ENCODE data around the gene NRSN1. TPM values are rescaled to one million over a fixed set of nuclear protein-coding genes. Genes with fewer than 3 reads are reported as not detected.

The NRSN1 gene
- total RNA-seq, 5 donors from 2014 or later (not counting 1 experiment from before 2014, with no cell fraction given), result not detected

DNA sequence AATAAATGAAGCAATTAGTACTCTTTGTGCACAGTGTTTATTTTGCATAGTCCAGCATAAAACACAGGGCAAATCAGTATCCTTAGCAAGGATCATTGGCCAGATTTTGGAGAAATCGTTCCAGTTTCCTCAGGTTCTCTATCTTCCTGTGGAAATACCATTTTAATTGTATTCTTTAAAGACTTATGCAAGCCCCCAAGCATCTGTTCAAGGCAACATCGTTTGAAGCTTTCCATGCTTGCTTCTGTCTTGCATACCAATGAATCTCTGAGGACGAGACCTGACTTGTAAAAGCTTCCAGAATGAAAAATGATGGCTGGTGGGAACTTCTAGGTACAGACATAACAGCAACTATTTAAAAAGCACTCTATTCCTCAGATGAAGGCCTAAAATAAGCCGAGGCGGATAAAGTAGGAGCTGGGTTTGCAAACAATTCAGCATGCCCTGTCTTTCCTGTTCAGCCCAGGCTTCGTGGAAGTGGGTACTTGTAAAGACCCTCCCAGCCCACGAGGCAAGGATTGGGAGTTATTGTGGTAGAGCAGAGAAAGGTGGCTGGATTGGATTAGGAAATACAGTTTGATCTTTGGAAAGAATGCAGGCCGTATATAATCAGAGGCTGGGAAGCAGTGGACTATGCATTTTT lies 21.6 kb downstream of the NRSN1 start:
- 83% methylated on average over 2 of the region's 8 CpGs for WGBS (ENCODE audit: insufficient coverage)
- Histone ChIP-seq H3K27me3 (replicated peaks in 1 of 2; ENCODE audit: control insufficient read depth in 2 of 2, extremely low read depth in 1 of 2, insufficient read depth in 2 of 2, low read length in 1 of 2) (no peaks in the 10 kb centered on the region), H3K9me3 (no peaks in the 10 kb centered on the region), H3K27ac (ENCODE audit: low read length) (no peak overlapping the region), H3K4me1 (ENCODE audit: control insufficient read depth in 1 of 2, extremely low read depth in 1 of 2, insufficient read depth in 2 of 2, low read length in 2 of 2) (no peaks in the 10 kb centered on the region), H3K36me3 (ENCODE audit: control insufficient read depth in 2 of 2, extremely low read depth in 1 of 2, insufficient read depth in 1 of 2, low read length in 1 of 2) (no peaks in the 10 kb centered on the region), H3K4me3 (ENCODE audit: control insufficient read depth in 1 of 2, extremely low read depth in 1 of 2, low read length in 1 of 2) (no peak overlapping the region)
- Mint-ChIP-seq H3K36me3 (no peaks in the 10 kb centered on the region), H3K27ac (no peak overlapping the region), H3K27me3 (peaks cover 6 to 12% of the 10 kb centered on the region in 2 donors), H3K4me1 (no peaks in the 10 kb centered on the region), H3K9me3 (peaks cover 0 to 4% (median 0%) of the 10 kb centered on the region in 3 donors), H3K4me3 (no peak overlapping the region)
- ChIA-PET CTCF (no interaction called here), POLR2A (no interaction called here)
- ATAC-seq (replicated peaks in 1 of 4), result no peak
- no peak for DNase-seq

DNA sequence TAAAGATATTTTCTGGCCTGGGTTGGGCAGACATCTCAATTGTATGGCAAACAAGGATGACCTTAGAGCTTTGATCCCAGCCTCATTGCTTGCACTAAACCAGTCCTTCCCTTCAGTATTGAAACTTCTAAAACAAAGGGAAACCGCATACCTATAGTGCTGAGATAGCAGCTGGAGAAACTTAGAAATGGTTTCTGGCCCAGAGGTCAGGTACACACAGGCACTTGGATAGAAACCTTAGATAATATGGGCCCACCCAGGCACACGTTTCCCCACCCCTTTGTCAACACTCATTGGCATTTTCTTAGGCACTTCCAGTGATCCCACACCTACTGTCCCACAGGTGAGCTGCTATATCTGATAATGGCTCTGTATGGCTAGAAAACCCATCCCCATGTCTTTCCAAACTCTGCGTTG lies 22.1 kb downstream of the NRSN1 start:
- no peaks in the 10 kb centered on the region for H3K9me3 ChIP-seq
- no peaks in the 10 kb centered on the region for H3K36me3 Mint-ChIP-seq
- H3K27ac ChIP-seq (ENCODE audit: low read length), result no peak overlapping the region
- H3K27ac Mint-ChIP-seq, result no peak overlapping the region
- no peaks in the 10 kb centered on the region for H3K36me3 ChIP-seq (ENCODE audit: control insufficient read depth in 2 of 2, extremely low read depth in 1 of 2, insufficient read depth in 1 of 2, low read length in 1 of 2)
- DNase-seq (no peak), ATAC-seq (replicated peaks in 1 of 4) (no peak)
- H3K9me3 Mint-ChIP-seq, result peaks cover 0 to 4% (median 0%) of the 10 kb centered on the region in 3 donors
- no peaks in the 10 kb centered on the region for H3K4me1 ChIP-seq (ENCODE audit: control insufficient read depth in 1 of 2, extremely low read depth in 1 of 2, insufficient read depth in 2 of 2, low read length in 2 of 2)
- no peak overlapping the region for H3K4me3 ChIP-seq (ENCODE audit: control insufficient read depth in 1 of 2, extremely low read depth in 1 of 2, low read length in 1 of 2)
- peaks cover 6 to 12% of the 10 kb centered on the region in 2 donors for H3K27me3 Mint-ChIP-seq
- WGBS (ENCODE audit: insufficient coverage), result 20% methylated on average over 1 of the region's 3 CpGs
- no peaks in the 10 kb centered on the region for H3K27me3 ChIP-seq (replicated peaks in 1 of 2; ENCODE audit: control insufficient read depth in 2 of 2, extremely low read depth in 1 of 2, insufficient read depth in 2 of 2, low read length in 1 of 2)
- ChIA-PET POLR2A (no interaction called here), CTCF (no interaction called here)
- H3K4me1 Mint-ChIP-seq, result no peaks in the 10 kb centered on the region
- H3K4me3 Mint-ChIP-seq, result no peak overlapping the region

DNA sequence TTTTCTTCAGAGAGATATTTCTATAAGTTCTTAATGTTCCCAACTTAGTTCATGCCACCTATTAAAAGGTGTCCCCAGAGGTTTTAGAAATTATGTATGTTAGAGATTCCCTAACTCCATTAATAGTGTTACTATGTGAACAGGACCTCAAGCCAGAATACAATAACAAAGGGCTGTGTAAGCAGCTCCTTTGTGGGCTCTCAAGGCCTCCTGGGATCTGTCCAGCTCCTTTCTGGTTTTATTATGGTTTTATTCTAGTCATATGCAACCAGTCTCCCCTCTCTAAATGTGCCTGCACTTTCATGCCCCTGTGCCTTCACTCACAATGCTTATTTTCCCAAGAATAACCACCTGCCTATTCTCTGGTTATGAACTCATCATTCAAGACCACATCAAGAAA lies 22.7 kb downstream of the NRSN1 start:
- no peak for ATAC-seq (replicated peaks in 1 of 4)
- ChIA-PET POLR2A (no interaction called here), CTCF (no interaction called here)
- H3K4me3 Mint-ChIP-seq, result no peak overlapping the region
- no peak for DNase-seq
- H3K9me3 Mint-ChIP-seq, result peaks cover 0 to 4% (median 0%) of the 10 kb centered on the region in 3 donors
- Histone ChIP-seq H3K27me3 (replicated peaks in 1 of 2; ENCODE audit: control insufficient read depth in 2 of 2, extremely low read depth in 1 of 2, insufficient read depth in 2 of 2, low read length in 1 of 2) (no peaks in the 10 kb centered on the region), H3K9me3 (no peaks in the 10 kb centered on the region), H3K4me1 (ENCODE audit: control insufficient read depth in 1 of 2, extremely low read depth in 1 of 2, insufficient read depth in 2 of 2, low read length in 2 of 2) (no peaks in the 10 kb centered on the region), H3K36me3 (ENCODE audit: control insufficient read depth in 2 of 2, extremely low read depth in 1 of 2, insufficient read depth in 1 of 2, low read length in 1 of 2) (no peaks in the 10 kb centered on the region), H3K4me3 (ENCODE audit: control insufficient read depth in 1 of 2, extremely low read depth in 1 of 2, low read length in 1 of 2) (no peak overlapping the region), H3K27ac (ENCODE audit: low read length) (no peak overlapping the region)
- H3K36me3 Mint-ChIP-seq, result no peaks in the 10 kb centered on the region
- H3K4me1 Mint-ChIP-seq, result no peaks in the 10 kb centered on the region
- H3K27me3 Mint-ChIP-seq, result peaks cover 6 to 12% of the 10 kb centered on the region in 2 donors
- no peak overlapping the region for H3K27ac Mint-ChIP-seq

- no peaks in the 10 kb centered on the region for H3K9me3 ChIP-seq
- H3K4me3 ChIP-seq (ENCODE audit: control insufficient read depth in 1 of 2, extremely low read depth in 1 of 2, low read length in 1 of 2), result no peak overlapping the region
- H3K36me3 ChIP-seq (ENCODE audit: control insufficient read depth in 2 of 2, extremely low read depth in 1 of 2, insufficient read depth in 1 of 2, low read length in 1 of 2), result no peaks in the 10 kb centered on the region
- no peaks in the 10 kb centered on the region for H3K27me3 ChIP-seq (replicated peaks in 1 of 2; ENCODE audit: control insufficient read depth in 2 of 2, extremely low read depth in 1 of 2, insufficient read depth in 2 of 2, low read length in 1 of 2)
- H3K27me3 Mint-ChIP-seq, result peaks cover 6 to 12% of the 10 kb centered on the region in 2 donors
- CTCF ChIA-PET, result no interaction called here
- peaks cover 0 to 4% (median 0%) of the 10 kb centered on the region in 3 donors for H3K9me3 Mint-ChIP-seq
- no peak overlapping the region for H3K27ac ChIP-seq (ENCODE audit: low read length)
- H3K4me3 Mint-ChIP-seq, result no peak overlapping the region
- H3K36me3 Mint-ChIP-seq, result no peaks in the 10 kb centered on the region
- H3K4me1 ChIP-seq (ENCODE audit: control insufficient read depth in 1 of 2, extremely low read depth in 1 of 2, insufficient read depth in 2 of 2, low read length in 2 of 2), result no peaks in the 10 kb centered on the region
- ATAC-seq (replicated peaks in 1 of 4) (no peak), DNase-seq (no peak)
- H3K4me1 Mint-ChIP-seq, result no peaks in the 10 kb centered on the region
- POLR2A ChIA-PET, result no interaction called here
- no peak overlapping the region for H3K27ac Mint-ChIP-seq
Observed at GRCh38 chr6:24149296-24149695, 23.3 kb downstream of the NRSN1 start.

GRCh38 chr6:24149836-24150235 lies 23.8 kb downstream of the NRSN1 start:
- Mint-ChIP-seq H3K36me3 (no peaks in the 10 kb centered on the region), H3K27me3 (peaks cover 6 to 12% of the 10 kb centered on the region in 2 donors), H3K27ac (no peak overlapping the region), H3K4me3 (no peak overlapping the region), H3K4me1 (no peaks in the 10 kb centered on the region), H3K9me3 (peaks cover 0 to 4% (median 0%) of the 10 kb centered on the region in 3 donors)
- ChIA-PET CTCF (no interaction called here), POLR2A (interaction anchor here in 1 of 2 donors (0.6 kb wide), 1 partner anchor 84 kb away, joined by 3 read pairs; no protein-coding TSS in a partner anchor)
- H3K36me3 ChIP-seq (ENCODE audit: control insufficient read depth in 2 of 2, extremely low read depth in 1 of 2, insufficient read depth in 1 of 2, low read length in 1 of 2), result no peaks in the 10 kb centered on the region
- no peaks in the 10 kb centered on the region for H3K4me1 ChIP-seq (ENCODE audit: control insufficient read depth in 1 of 2, extremely low read depth in 1 of 2, insufficient read depth in 2 of 2, low read length in 2 of 2)
- H3K27ac ChIP-seq (ENCODE audit: low read length), result no peak overlapping the region
- no peaks in the 10 kb centered on the region for H3K27me3 ChIP-seq (replicated peaks in 1 of 2; ENCODE audit: control insufficient read depth in 2 of 2, extremely low read depth in 1 of 2, insufficient read depth in 2 of 2, low read length in 1 of 2)
- no peak for ATAC-seq (replicated peaks in 1 of 4)
- no peak for DNase-seq
- no peaks in the 10 kb centered on the region for H3K9me3 ChIP-seq
- H3K4me3 ChIP-seq (ENCODE audit: control insufficient read depth in 1 of 2, extremely low read depth in 1 of 2, low read length in 1 of 2), result no peak overlapping the region
- no CpG with 5 or more reads among the region's 3 CpGs for WGBS (ENCODE audit: insufficient coverage)

DNA sequence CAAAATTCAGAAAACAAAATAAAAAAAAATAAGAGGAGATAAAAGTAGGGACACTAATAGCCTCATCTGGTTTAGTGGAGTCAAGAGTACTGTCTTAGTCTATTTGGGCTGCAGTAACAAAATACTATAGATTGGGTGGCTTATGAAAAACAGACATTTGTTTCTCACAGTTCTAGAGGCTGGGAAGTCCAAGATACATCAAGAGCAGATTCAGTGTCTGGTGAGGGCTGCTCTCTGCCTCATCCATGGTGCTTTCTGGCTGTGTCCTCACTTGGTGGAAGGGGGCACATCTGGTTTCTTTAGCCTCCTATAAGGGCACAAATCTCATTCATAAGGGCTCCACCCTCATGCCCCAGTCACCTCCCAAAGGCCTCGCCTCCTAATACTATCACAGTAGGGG lies 26.0 kb downstream of the NRSN1 start:
- H3K36me3 Mint-ChIP-seq, result no peaks in the 10 kb centered on the region
- Histone ChIP-seq H3K36me3 (ENCODE audit: control insufficient read depth in 2 of 2, extremely low read depth in 1 of 2, insufficient read depth in 1 of 2, low read length in 1 of 2) (no peaks in the 10 kb centered on the region), H3K27ac (ENCODE audit: low read length) (no peak overlapping the region), H3K4me3 (ENCODE audit: control insufficient read depth in 1 of 2, extremely low read depth in 1 of 2, low read length in 1 of 2) (no peak overlapping the region), H3K9me3 (no peaks in the 10 kb centered on the region), H3K27me3 (replicated peaks in 1 of 2; ENCODE audit: control insufficient read depth in 2 of 2, extremely low read depth in 1 of 2, insufficient read depth in 2 of 2, low read length in 1 of 2) (no peaks in the 10 kb centered on the region), H3K4me1 (ENCODE audit: control insufficient read depth in 1 of 2, extremely low read depth in 1 of 2, insufficient read depth in 2 of 2, low read length in 2 of 2) (no peaks in the 10 kb centered on the region)
- ChIA-PET POLR2A (no interaction called here), CTCF (interaction anchor here in 1 of 2 donors (0.7 kb wide), 1 partner anchor 70 kb away, joined by 3 read pairs; no protein-coding TSS in a partner anchor)
- H3K9me3 Mint-ChIP-seq, result peaks cover 0 to 4% (median 0%) of the 10 kb centered on the region in 3 donors
- H3K4me1 Mint-ChIP-seq, result no peaks in the 10 kb centered on the region
- H3K27ac Mint-ChIP-seq, result no peak overlapping the region
- H3K4me3 Mint-ChIP-seq, result no peak overlapping the region
- peaks cover 6 to 16% of the 10 kb centered on the region in 2 donors for H3K27me3 Mint-ChIP-seq
- no peak for DNase-seq
- WGBS (ENCODE audit: insufficient coverage), result no CpG with 5 or more reads among the region's 1 CpG
- no peak for ATAC-seq (replicated peaks in 1 of 4)

- Histone ChIP-seq H3K9me3 (no peaks in the 10 kb centered on the region), H3K27me3 (replicated peaks in 1 of 2; ENCODE audit: control insufficient read depth in 2 of 2, extremely low read depth in 1 of 2, insufficient read depth in 2 of 2, low read length in 1 of 2) (no peaks in the 10 kb centered on the region), H3K4me1 (ENCODE audit: control insufficient read depth in 1 of 2, extremely low read depth in 1 of 2, insufficient read depth in 2 of 2, low read length in 2 of 2) (no peaks in the 10 kb centered on the region), H3K36me3 (ENCODE audit: control insufficient read depth in 2 of 2, extremely low read depth in 1 of 2, insufficient read depth in 1 of 2, low read length in 1 of 2) (no peaks in the 10 kb centered on the region), H3K27ac (ENCODE audit: low read length) (no peak overlapping the region), H3K4me3 (ENCODE audit: control insufficient read depth in 1 of 2, extremely low read depth in 1 of 2, low read length in 1 of 2) (no peak overlapping the region)
- CTCF ChIA-PET, result no interaction called here
- H3K36me3 Mint-ChIP-seq, result no peaks in the 10 kb centered on the region
- H3K4me3 Mint-ChIP-seq, result no peak overlapping the region
- peaks cover 0 to 4% (median 0%) of the 10 kb centered on the region in 3 donors for H3K9me3 Mint-ChIP-seq
- POLR2A ChIA-PET, result no interaction called here
- peaks cover 12 to 13% of the 10 kb centered on the region in 2 donors for H3K27me3 Mint-ChIP-seq
- ATAC-seq (replicated peaks in 1 of 4), result no peak
- DNase-seq, result no peak
- H3K27ac Mint-ChIP-seq, result no peak overlapping the region
- H3K4me1 Mint-ChIP-seq, result no peaks in the 10 kb centered on the region
Observed at GRCh38 chr6:24154121-24154520, 28.1 kb downstream of the NRSN1 start.
